ENCODE measurements around the gene WDR45.
"Not testable (repeated sequence)": the region's sequence is repeated elsewhere in the genome, so short reads cannot be mapped to it uniquely, and the experiment has no call there.

WDR45 gene

DNA sequence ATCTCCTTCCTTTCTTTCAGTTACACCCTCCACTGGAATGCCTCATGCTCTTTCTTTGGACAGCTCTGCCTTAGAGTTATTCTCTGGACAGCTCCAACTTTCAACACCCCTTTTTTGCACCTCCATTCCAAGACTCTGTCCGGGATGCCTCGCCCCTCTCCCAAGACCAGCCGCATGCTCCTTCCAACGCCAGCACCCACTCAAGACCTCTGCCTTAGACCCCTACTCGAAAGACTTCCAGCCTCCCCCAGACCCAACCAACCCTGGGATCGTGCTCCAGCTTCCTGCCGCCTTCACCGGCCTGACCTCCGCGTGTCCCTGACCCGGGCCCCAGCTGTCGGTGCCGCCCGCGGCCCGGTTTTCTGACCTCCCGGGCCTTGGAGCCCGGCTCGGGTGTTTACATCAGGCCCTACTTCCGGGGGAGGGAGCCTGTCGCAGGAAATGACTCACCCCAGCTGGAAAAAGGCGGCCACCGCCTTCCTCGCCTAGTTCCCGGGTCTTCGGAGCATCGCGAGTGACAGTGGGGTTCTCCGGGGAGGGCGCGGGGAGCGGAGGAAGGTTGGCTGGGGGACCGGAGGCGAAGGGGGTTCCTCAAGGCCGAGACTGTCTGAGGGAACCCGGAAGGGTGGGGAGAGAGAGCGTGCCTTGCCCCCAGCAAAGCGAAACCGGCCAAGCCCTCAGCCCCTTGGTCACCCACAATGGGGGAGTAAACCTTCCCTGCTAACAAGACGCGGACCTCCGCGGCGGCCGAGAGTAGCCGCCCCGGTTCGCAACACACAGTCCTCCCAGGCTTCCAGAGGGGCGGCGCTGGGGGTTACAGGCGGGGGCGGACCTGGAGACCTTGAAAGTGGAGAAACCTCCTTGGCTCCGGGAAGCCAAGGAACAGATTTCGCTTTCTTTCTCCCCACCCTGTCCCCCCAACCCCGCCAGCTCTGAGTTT lies at the start of gene WDR45:
TSS of gene WDR45 (minus strand) at position 399 of the 940 bp plus-strand sequence. CDS start 1,792 bp downstream, outside the sequence.
- peak; percentile 79 for DNase-seq (ENCODE audit: insufficient read length, low spot score)
- TF ChIP-seq, protein P1, sequence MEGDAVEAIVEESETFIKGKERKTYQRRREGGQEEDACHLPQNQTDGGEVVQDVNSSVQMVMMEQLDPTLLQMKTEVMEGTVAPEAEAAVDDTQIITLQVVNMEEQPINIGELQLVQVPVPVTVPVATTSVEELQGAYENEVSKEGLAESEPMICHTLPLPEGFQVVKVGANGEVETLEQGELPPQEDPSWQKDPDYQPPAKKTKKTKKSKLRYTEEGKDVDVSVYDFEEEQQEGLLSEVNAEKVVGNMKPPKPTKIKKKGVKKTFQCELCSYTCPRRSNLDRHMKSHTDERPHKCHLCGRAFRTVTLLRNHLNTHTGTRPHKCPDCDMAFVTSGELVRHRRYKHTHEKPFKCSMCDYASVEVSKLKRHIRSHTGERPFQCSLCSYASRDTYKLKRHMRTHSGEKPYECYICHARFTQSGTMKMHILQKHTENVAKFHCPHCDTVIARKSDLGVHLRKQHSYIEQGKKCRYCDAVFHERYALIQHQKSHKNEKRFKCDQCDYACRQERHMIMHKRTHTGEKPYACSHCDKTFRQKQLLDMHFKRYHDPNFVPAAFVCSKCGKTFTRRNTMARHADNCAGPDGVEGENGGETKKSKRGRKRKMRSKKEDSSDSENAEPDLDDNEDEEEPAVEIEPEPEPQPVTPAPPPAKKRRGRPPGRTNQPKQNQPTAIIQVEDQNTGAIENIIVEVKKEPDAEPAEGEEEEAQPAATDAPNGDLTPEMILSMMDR (IDR thresholded peaks at IDR 0.05; ENCODE audit: insufficient read depth, missing control alignments) = no peak
- FAIRE-seq = no peak

- no peak for FAIRE-seq
- TF ChIP-seq, protein P1 (IDR thresholded peaks at IDR 0.05; ENCODE audit: insufficient read depth, missing control alignments) = no peak
- no peak for DNase-seq (ENCODE audit: insufficient read length, low spot score)
Measured at GRCh38 chrX:49129427-49129826, 49.7 kb upstream of the WDR45 start.

DNA sequence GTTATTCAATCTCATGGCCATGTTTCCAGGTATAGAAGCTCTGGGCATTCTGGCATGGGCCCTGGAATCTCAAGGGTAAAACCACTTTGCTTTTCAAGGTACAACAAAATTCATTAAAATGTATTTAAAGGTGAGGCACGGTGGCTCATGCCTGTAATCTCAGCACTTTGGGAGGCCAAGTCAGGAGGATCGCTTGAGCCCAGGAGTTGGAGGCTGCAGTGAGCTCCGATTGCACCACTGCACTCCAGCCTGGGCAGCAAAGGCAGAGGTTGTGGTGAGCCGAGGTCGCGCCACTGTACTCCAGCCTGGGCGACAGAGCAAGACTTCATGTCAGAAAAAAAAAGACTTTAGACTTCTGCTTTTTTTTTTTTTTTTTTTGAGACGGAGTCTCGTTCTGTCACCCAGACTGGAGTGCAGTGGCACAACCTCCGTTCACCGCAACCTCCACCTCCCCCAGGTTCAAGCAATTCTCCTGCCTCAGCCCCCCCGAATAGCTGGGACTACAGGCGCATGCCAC lies 48.1 kb upstream of the WDR45 start:
- FAIRE-seq; DNase-seq (ENCODE audit: insufficient read length, low spot score): not testable (repeated sequence)

GRCh38 chrX:49122499-49122898 lies 42.8 kb upstream of the WDR45 start:
- DNase-seq (ENCODE audit: insufficient read length, low spot score) (no peak), FAIRE-seq (no peak)
- TF ChIP-seq, protein P1 (IDR thresholded peaks at IDR 0.05; ENCODE audit: insufficient read depth, missing control alignments) = no peak

DNA sequence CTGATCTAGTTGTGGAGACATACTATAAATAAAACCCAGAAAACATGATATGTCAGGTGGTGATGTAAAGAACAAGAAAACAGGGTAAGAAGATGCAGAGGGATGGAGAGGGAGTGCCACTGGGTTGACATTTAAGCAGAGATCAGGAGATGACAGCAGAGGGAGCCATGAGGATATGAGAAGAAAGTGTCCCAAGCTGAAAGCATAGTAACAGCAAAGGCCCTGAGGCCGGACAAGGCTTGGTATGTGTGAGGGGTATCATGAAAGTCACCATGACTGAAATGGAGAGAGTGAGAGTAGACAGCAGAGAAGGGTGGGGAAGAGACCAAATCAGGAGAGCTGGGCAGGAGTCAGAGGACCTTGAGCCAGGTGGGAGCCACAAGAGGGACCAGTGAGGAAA lies 40.4 kb upstream of the WDR45 start:
- TF ChIP-seq, protein P1 (IDR thresholded peaks at IDR 0.05; ENCODE audit: insufficient read depth, missing control alignments) = no peak
- DNase-seq (ENCODE audit: insufficient read length, low spot score) = no peak
- no peak for FAIRE-seq

DNA sequence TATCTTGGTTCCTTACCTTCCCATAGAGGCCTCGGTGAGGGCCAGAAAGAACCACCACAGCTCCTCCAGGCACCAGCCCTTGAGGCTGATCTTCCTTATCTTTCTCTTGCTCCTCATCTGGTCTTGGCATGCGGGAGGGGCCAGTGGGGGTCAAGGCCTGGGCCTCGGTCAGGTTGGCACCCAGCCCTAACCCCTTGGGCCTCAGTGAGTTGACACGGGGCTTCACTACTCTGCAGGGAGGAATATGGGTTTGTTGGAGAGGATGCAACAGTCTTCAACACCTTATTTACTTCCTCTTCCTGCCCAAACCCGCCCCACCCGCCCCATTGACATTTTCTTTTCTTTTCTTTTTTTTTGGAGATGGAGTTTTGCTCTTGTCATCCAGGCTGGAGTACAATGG lies 37.9 kb upstream of the WDR45 start:
- DNase-seq (ENCODE audit: insufficient read length, low spot score) (no peak), FAIRE-seq (no peak)
- TF ChIP-seq, protein P1 (IDR thresholded peaks at IDR 0.05; ENCODE audit: insufficient read depth, missing control alignments) = no peak

- no peak for FAIRE-seq
- DNase-seq (ENCODE audit: insufficient read length, low spot score) = no peak
- TF ChIP-seq, protein P1 (IDR thresholded peaks at IDR 0.05; ENCODE audit: insufficient read depth, missing control alignments) = no peak
Measured at GRCh38 chrX:49116716-49117115, 37.0 kb upstream of the WDR45 start.
